Kidney (tissue), 14 donors: ENCODE results near the gene ATE1. TPM values are rescaled to one million over a fixed set of nuclear protein-coding genes. Genes with fewer than 3 reads are reported as not detected.
"Not testable (repeated sequence)": the region's sequence is repeated elsewhere in the genome, so short reads cannot be mapped to it uniquely, and the experiment has no call there.

Experiments used
- DNase-seq, 5 donors: peaks; one replicate each; pipeline ENCODE4 v3.0.0-alpha.2; 2013 to 2020
- FAIRE-seq: peaks from 2 replicates; lab custom pipeline; 2012; peaks lifted over from hg19 to GRCh38; lab: Jason Lieb, UNC
- H3K27ac ChIP-seq, 2 donors: one replicate each; pipeline ENCODE4 v1.7.0; 2013; ENCODE audit warnings: low read depth in 2 of 2, low read length in 2 of 2, inconsistent platforms in 1 of 2
- H3K27me3 ChIP-seq: one replicate; pipeline ENCODE4 v1.7.1; 2013; ENCODE audit warnings: low read length, inconsistent platforms; ENCODE audit not compliant: control insufficient read depth, insufficient read depth
- H3K36me3 ChIP-seq, 3 donors: one replicate each; pipeline versions ENCODE4 v1.7.0 to v1.7.1; 2013; ENCODE audit warnings: low read length in 3 of 3, control low read depth in 1 of 3, inconsistent platforms in 1 of 3; ENCODE audit not compliant: insufficient read depth in 3 of 3, control insufficient read depth in 2 of 3
- H3K4me1 ChIP-seq, 3 donors: one replicate each; pipeline versions ENCODE4 v1.7.0 to v1.7.1; 2013; ENCODE audit warnings: low read length in 3 of 3, inconsistent platforms in 1 of 3, low read depth in 1 of 3; ENCODE audit not compliant: control insufficient read depth in 2 of 3, insufficient read depth in 2 of 3
- H3K4me3 ChIP-seq, 3 donors: one replicate each; pipeline versions ENCODE4 v1.7.0 to v1.8.1; 2013; ENCODE audit warnings: low read length in 3 of 3, control low read depth in 1 of 3, inconsistent platforms in 1 of 3
- H3K9ac ChIP-seq, 3 donors: one replicate each; pipeline versions ENCODE4 v1.7.0 to v1.7.1; 2013; ENCODE audit warnings: low read length in 3 of 3, control low read depth in 1 of 3, inconsistent platforms in 1 of 3
- H3K9me3 ChIP-seq, 3 donors: one replicate each; pipeline versions ENCODE4 v1.7.0 to v1.7.1; 2013; ENCODE audit warnings: low read length in 3 of 3, control low read depth in 1 of 3, inconsistent platforms in 1 of 3; ENCODE audit not compliant: control insufficient read depth in 2 of 3, insufficient read depth in 1 of 3
- intact Hi-C: fragments of 100-400 bp; cut with DNase I; formaldehyde crosslinking; loops from one replicate; pipeline ENCODE4 v1.11.1; 2022
- polyA plus RNA-seq: library from polyadenylated mRNA; stranded (reverse); fragments of 350-450 nt; fragmentation: Illumina TruSeq; extraction: RNeasy Lipid Tissue Mini Kit (QIAGEN cat#74804); gene quantifications from one replicate; pipeline ENCODE4 v1.2.3, GENCODE V29; 2014; ENCODE audit warnings: low read depth, low replicate concordance; ENCODE audit not compliant: insufficient read depth
- total RNA-seq: library from RNA; stranded (reverse); fragmentation: NEBNext Ultra II Directional; extraction: Animal tissue kit (Norgen Biotek cat#: 25700); gene quantifications from one replicate; pipeline ENCODE4 v1.2.1, GENCODE V29; 2021
- TF ChIP-seq, protein P1 (sequence below): IDR thresholded peaks from 3 replicates; pipeline ENCODE4 v1.5.1; 2012; ENCODE audit warnings: mild to moderate bottlenecking, moderate library complexity, borderline replicate concordance; ENCODE audit not compliant: insufficient read depth; ENCODE audit errors: extremely low read depth
- donor health status: control.
- donor health status: control.
- donor health status: control.
- donor health status: control.
- donor health status: control.
- donor health status: DM: yes; HTN: yes; CAD: no.
- donor health status: Normal renal cell carcinoma (clear cell type).

The ATE1 gene
- total and polyA plus RNA-seq, 2 donors from 2014 or later = 9.8 to 31.0 TPM

DNA sequence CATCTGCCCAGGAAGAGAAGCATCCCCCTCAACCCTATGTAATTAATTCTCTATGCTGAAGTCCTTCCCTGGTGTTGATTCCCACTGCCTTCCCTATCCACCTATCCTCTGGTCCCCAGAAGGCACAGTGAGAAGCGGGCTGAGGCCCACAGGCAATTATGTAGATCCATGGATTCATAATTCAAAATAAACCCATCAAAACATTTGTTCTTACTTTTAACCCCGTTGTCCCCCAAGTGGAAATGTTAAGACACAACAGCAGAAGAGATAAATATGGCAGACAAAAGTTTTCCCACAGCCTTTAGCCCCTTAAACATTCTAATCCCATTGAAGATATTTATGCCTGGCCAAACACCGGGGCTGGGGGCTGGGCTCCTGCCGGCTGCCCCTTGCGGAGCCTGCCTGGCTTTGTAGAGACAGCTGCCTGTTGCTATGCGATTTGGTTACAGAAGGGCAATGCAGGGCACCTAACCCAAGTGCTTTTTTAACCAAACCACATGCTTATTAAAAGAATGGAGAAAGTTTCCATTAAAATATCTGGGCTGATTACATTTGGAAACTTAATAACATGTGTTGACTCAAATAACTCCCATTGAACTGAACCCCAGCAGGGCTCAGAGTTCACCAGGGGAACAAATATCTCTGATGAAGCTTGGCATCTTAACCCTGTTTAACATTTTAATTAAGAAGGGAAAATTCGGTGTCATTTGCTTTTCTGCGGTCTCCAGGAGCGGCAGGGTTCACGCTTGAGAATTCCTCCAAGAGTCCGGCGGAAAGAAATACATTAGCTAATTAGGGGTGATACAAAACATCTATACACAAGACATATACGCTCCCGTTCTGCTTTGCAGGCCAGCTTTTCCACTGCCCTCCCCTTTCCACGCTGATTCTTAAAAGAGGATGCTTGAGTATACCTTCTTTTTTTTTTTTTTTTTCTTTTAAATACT lies 218.8 kb downstream of the ATE1 start:
- no peak overlapping the region for H3K9ac ChIP-seq
- intact Hi-C loops = no loop called here
- no peak overlapping the region for H3K27ac ChIP-seq

DNA sequence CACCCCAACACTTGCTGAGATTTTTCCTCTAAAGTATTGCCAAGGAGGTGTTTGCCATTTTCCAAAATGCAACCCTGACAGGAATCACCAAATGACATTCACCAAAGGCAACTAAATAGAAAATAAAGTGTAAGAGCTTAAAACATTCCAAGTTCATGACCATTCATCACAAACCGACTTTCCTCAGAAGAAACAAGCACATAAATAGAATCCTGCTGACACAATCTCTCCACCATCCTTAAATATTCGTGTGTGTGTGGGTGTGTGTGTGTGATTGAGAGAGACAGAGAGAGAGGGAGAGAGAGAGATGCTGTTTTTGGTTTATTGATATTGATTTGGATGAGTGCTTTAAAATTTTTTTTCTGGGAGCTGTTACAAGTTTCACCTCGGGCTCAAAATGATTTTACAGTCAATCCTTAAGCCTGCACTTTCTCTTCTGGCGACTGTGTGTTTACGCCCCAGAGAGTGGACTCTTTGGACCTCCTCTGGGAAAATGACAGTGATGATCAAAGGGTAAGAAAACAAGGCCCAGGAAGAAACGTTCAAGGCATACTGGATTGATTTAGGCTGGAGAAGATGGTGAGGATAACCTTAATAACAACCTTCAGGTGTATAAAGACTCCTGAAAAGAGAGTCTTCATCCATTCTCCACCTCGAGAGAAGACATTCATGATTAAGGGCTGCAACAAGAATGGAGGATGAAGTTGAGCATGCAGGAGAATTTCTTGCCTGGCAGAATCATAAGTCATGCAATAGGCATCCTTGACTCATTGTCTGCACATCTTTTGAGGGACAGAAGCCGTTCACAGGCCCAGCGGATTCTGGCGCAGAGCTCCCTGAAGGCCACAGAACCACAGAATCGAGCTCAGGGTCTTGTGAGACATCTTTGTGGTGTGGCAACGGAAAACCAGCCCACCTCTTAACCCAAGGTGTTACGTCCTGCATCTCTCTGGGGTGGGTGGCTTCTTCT lies 225.2 kb downstream of the ATE1 start:
- Histone ChIP-seq H3K4me1 (no peaks in the 10 kb centered on the region), H3K4me3 (no peak overlapping the region), H3K27me3 (no peaks in the 10 kb centered on the region), H3K9me3 (peaks cover 0 to 3% (median 0%) of the 10 kb centered on the region in 3 donors), H3K36me3 (no peaks in the 10 kb centered on the region), H3K9ac (no peak overlapping the region), H3K27ac (no peak overlapping the region)
- TF ChIP-seq, protein P1, sequence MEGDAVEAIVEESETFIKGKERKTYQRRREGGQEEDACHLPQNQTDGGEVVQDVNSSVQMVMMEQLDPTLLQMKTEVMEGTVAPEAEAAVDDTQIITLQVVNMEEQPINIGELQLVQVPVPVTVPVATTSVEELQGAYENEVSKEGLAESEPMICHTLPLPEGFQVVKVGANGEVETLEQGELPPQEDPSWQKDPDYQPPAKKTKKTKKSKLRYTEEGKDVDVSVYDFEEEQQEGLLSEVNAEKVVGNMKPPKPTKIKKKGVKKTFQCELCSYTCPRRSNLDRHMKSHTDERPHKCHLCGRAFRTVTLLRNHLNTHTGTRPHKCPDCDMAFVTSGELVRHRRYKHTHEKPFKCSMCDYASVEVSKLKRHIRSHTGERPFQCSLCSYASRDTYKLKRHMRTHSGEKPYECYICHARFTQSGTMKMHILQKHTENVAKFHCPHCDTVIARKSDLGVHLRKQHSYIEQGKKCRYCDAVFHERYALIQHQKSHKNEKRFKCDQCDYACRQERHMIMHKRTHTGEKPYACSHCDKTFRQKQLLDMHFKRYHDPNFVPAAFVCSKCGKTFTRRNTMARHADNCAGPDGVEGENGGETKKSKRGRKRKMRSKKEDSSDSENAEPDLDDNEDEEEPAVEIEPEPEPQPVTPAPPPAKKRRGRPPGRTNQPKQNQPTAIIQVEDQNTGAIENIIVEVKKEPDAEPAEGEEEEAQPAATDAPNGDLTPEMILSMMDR = no peak
- intact Hi-C loops = no loop called here
- DNase-seq = no peak
- no peak for FAIRE-seq

More for the DNA sequence above, 218.8 kb downstream of the ATE1 start:
- Histone ChIP-seq H3K4me1 (no peaks in the 10 kb centered on the region), H3K36me3 (no peaks in the 10 kb centered on the region), H3K27me3 (no peaks in the 10 kb centered on the region), H3K4me3 (no peak overlapping the region), H3K9me3 (peaks cover 0 to 3% (median 0%) of the 10 kb centered on the region in 3 donors)
- TF ChIP-seq, protein P1 = no peak
- FAIRE-seq (no peak), DNase-seq (peak in 3 of 5 donors; percentile 58 to 67 (median 65))

- Histone ChIP-seq H3K9me3 (peaks cover 0 to 3% (median 0%) of the 10 kb centered on the region in 3 donors), H3K27ac (no peak overlapping the region), H3K4me3 (no peak overlapping the region), H3K27me3 (no peaks in the 10 kb centered on the region), H3K4me1 (no peaks in the 10 kb centered on the region), H3K9ac (no peak overlapping the region), H3K36me3 (no peaks in the 10 kb centered on the region)
- no peak for DNase-seq
- intact Hi-C loops = no loop called here
- FAIRE-seq = no peak
- TF ChIP-seq, protein P1 = no peak
Measured at GRCh38 chr10:121700416-121700815, 227.4 kb downstream of the ATE1 start.

DNA sequence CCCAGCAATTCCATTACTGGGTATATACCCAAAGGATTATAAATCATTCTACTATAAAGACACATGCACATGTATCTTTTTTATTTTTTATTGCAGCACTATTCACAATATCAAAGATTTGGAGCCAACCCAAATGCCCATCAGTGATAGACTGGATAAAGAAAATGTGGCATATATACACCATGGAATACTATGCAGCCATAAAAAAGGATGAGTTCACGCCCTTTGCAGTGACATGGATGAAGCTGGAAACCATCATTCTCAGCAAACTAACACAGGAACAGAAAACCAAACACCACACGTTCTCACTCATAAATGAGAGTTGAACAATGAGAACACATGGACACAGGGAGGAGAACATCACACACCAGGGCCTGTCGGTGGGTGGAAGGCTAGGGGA lies 228.1 kb downstream of the ATE1 start:
- FAIRE-seq, intact Hi-C loops, H3K36me3 ChIP-seq, H3K27ac ChIP-seq, H3K4me1 ChIP-seq, H3K4me3 ChIP-seq, H3K9ac ChIP-seq, DNase-seq, H3K27me3 ChIP-seq, H3K9me3 ChIP-seq: not testable (repeated sequence)
